GM18526 (cell line): ENCODE data around the gene MTOR.

Experiments
- POLR2A ChIP-seq: IDR thresholded peaks from 3 replicates; pipeline ENCODE4 v1.6.1; 2011; ENCODE audit not compliant: insufficient read length; ENCODE audit errors: extremely low read depth

MTOR gene

GRCh38 chr1:11132563-11133293 lies 129.6 kb downstream of the MTOR start:
- no peak for TF ChIP-seq POLR2A

DNA sequence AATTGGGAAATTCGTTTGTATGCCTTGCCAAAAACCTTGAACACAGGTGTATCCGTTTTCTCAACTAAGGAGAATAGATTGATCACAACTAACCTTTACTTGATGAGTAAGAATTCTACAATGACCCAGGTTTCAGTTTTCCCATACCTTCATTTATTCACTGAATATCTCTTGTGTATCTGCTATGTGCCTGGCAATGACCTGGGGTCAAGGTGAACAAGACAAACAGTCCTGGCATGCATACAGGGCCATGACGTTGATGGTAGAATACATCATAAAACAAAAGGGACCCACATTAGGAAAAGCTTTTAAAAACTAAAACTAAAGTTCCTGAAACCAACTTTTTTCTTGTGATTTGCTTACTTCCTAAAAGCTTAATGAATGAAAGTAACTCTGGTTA lies 130.5 kb downstream of the MTOR start:
- no peak for TF ChIP-seq POLR2A

DNA sequence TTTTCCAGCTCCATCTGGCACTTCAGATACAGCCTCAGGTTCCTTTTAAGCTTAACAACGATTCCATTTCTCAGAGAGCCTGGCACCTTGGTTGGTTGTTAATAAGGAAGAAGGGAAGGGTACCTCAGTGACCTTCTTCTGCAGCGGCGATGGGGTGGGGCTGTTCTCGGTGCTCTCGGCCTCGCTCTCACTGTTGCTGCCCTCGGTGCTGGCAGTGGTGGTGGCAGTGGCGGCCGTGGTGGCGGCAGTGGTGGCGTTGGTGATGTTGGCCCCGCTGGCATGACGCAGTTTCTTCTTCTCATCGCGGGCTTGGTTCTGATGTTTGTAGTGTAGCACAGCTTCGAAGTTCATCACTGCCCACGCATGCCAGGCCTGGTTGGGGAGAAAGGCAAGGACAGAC lies 131.9 kb downstream of the MTOR start:
- no peak for TF ChIP-seq POLR2A

DNA sequence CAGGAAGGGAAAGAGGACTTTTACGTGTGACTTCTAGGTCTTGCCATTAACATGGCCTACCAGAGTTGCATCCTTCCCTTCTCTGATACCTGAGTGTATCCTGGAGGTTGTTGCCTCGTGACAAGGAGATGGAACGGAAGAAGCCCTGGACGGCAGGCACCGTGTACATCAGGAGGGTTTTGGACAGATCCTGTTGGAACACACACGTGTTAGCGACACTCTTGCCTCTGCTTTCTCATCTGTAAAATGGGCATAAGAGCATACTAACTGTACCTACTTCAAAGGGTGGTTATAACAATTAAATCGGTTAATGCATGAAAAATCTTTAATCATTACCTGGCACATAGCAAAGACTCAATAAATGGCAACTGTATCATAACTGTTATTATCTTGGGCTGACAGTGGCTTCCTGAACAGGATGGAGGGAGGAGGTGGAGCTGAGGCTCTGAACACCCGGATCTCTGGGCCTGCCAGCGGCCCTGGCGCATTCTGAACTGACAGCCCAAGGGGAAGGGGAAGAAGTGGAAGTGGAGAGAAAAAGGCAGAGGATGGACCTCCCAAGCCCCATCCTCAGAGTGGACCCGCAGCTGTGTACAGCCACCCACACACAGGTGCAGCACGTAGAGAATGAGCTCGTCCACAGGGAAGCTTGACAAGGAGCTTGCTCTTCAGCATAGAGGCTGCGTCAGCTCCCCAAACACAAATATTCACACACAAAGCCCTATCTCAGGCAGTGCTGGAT lies 132.5 kb downstream of the MTOR start:
- TF ChIP-seq POLR2A = no peak

- no peak for TF ChIP-seq POLR2A
These were observed 135.8 kb downstream of the MTOR start for GRCh38 chr1:11126569-11126968.

- TF ChIP-seq POLR2A = no peak
These were observed 136.4 kb downstream of the MTOR start for GRCh38 chr1:11125931-11126330.

DNA sequence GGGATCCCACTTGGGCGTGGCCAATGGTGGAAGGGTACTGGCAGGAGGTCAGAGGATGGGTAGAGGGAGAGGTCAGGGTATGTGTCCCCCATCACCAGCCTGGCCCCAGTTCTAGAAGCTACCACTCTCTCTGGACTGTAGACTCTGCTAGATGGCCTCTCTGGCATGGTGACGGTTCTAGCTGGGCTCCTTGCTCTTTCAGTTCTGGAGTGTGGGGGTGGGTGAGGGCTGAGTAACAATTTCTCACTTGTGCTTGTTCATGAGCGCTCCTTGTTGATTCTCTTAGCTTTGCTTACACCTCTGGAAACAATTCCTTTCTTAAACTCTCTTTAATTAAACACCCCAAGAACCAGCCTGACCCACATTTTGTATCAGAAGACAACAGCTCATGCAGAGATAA lies 137.4 kb downstream of the MTOR start:
- TF ChIP-seq POLR2A = no peak

DNA sequence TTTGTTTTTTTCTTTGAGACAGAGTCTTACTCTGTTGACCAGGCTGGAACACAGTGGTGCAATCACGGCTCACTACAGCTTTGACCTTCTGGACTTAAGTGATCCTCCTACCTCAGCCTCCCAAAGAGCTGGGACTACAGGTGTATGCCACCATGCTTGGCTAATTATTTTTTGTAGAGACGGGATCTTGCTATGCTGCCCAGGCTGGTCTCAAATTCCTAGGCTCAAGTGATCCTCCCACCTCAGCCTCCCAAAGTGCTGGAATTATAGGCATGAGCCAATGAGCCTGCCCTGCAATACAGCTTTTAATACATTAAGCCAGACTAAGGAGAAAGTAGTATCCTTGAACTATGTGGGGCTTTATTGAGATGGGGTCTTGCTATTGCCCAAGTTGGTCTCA lies 146.0 kb downstream of the MTOR start:
- no peak for TF ChIP-seq POLR2A

DNA sequence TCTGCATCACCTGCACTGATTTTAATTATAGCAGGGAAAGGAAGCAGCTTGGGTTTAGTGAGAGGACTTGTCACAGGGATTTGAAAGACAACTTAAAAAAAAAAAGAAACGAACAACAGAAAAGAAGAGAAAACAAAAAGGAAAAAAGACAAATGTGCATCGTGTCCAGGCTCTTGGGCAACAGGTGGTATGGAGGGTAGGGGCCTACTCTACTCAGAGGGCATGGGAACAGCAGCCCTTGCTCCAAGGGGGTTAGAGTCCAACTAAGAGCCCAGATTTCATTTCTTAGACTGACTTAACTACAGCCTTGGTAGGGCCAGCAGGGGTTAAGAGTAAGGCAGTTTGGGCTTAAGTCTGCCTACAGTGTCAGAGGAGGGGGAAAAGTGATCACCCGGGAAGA lies 147.4 kb downstream of the MTOR start:
- TF ChIP-seq POLR2A = no peak

DNA sequence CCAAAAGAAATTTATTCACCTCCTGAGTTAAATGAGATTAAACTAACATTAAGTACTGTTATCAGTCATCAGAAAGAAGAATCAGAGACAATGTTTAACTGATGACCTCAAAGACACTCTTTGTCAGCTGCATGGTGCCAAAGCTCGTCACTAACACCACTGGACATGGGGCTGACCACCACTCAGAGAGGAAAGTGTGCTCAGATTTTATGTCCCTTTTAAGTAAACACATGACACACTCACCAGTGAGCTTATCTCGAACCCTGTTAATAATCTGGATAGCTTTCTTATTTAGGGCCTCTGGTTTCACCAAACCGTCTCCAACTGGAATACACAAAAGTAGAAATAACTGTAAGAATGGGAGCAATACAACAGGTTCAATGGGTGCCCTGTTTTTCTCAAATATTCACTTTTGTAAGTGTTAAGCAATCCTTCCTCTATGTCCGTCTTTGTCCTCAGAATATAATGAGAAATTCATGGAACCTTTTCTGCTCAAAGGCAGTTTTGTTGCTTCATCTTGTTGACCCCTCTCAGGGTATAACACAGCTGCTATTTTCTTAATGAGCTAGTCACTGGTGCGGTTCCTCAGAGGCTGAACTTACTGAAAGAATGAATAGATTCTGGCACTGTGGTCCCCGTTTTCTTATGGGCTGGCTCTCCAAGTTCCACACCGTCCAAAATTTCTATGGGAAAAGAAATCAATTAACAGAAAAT lies 153.1 kb downstream of the MTOR start:
- no peak for TF ChIP-seq POLR2A

GRCh38 chr1:11107599-11107998 lies 154.8 kb downstream of the MTOR start:
- TF ChIP-seq POLR2A = no peak

GRCh38 chr1:11105586-11105985 lies 156.8 kb downstream of the MTOR start:
- no peak for TF ChIP-seq POLR2A

GRCh38 chr1:11101347-11101746 lies 161.0 kb downstream of the MTOR start:
- no peak for TF ChIP-seq POLR2A

- TF ChIP-seq POLR2A = no peak
These were observed 162.2 kb downstream of the MTOR start for GRCh38 chr1:11100149-11100493.

- TF ChIP-seq POLR2A = peak; percentile 74
These were observed 162.8 kb downstream of the MTOR start, which contains the start of gene EXOSC10 for GRCh38 chr1:11099310-11100148. EXOSC10 (minus strand) TSS chr1:11099869; CDS start chr1:11099831, 38 bp downstream.
